ENCODE measurements around the gene TTL. TPM values are rescaled to one million over a fixed set of nuclear protein-coding genes. Genes with fewer than 3 reads are reported as not detected.
"Not testable (repeated sequence)": the region's sequence is repeated elsewhere in the genome, so short reads cannot be mapped to it uniquely, and the experiment has no call there.

Gene TTL
- total RNA-seq, 1 donor from 2014 or later = 58.6 TPM

GRCh38 chr2:112529757-112530156, 47.8 kb downstream of the TTL start:
- H3K9me3 Mint-ChIP-seq = no peaks in the 10 kb centered on the region
- H3K4me1 Mint-ChIP-seq (ENCODE audit: unreplicated experiment) = no peaks in the 10 kb centered on the region
- H3K27me3 Mint-ChIP-seq = no peaks in the 10 kb centered on the region
- no peak overlapping the region for H3K27ac Mint-ChIP-seq
- DNase-seq (ENCODE audit: extremely low spot score, unreplicated experiment) = no peak
- peaks cover 28% of the 10 kb centered on the region for H3K36me3 Mint-ChIP-seq
- no peak overlapping the region for H3K4me3 Mint-ChIP-seq
- TF ChIP-seq CTCF (conservative IDR thresholded peaks at IDR 0.05) = no peak

- no peaks in the 10 kb centered on the region for H3K4me1 Mint-ChIP-seq (ENCODE audit: unreplicated experiment)
- no peak for DNase-seq (ENCODE audit: extremely low spot score, unreplicated experiment)
- no peak for TF ChIP-seq CTCF (conservative IDR thresholded peaks at IDR 0.05)
- no peak overlapping the region for H3K4me3 Mint-ChIP-seq
- H3K9me3 Mint-ChIP-seq = no peaks in the 10 kb centered on the region
- no peak overlapping the region for H3K27ac Mint-ChIP-seq
- no peaks in the 10 kb centered on the region for H3K27me3 Mint-ChIP-seq
- peaks cover 28% of the 10 kb centered on the region for H3K36me3 Mint-ChIP-seq
Observed at GRCh38 chr2:112530728-112531127, 48.8 kb downstream of the TTL start.

- no peaks in the 10 kb centered on the region for H3K9me3 Mint-ChIP-seq
- no peaks in the 10 kb centered on the region for H3K27me3 Mint-ChIP-seq
- H3K36me3 Mint-ChIP-seq = peaks cover 17% of the 10 kb centered on the region
- TF ChIP-seq CTCF (conservative IDR thresholded peaks at IDR 0.05) = no peak
- H3K27ac Mint-ChIP-seq = no peak overlapping the region
- DNase-seq (ENCODE audit: extremely low spot score, unreplicated experiment) = no peak
- H3K4me1 Mint-ChIP-seq (ENCODE audit: unreplicated experiment) = no peaks in the 10 kb centered on the region
- H3K4me3 Mint-ChIP-seq = no peak overlapping the region
Observed at GRCh38 chr2:112534826-112535225, 52.9 kb downstream of the TTL start.

GRCh38 chr2:112536665-112537064, 54.7 kb downstream of the TTL start:
- not testable (repeated sequence) for H3K27ac Mint-ChIP-seq; H3K27me3 Mint-ChIP-seq; H3K4me1 Mint-ChIP-seq (ENCODE audit: unreplicated experiment); H3K4me3 Mint-ChIP-seq; H3K9me3 Mint-ChIP-seq; DNase-seq (ENCODE audit: extremely low spot score, unreplicated experiment)
- peaks cover 11% of the 10 kb centered on the region for H3K36me3 Mint-ChIP-seq

- Mint-ChIP-seq H3K9me3 (no peaks in the 10 kb centered on the region), H3K4me3 (no peak overlapping the region), H3K27me3 (no peaks in the 10 kb centered on the region), H3K36me3 (no peaks in the 10 kb centered on the region), H3K4me1 (ENCODE audit: unreplicated experiment) (no peaks in the 10 kb centered on the region), H3K27ac (no peak overlapping the region)
- TF ChIP-seq CTCF (conservative IDR thresholded peaks at IDR 0.05) = no peak
- no peak for DNase-seq (ENCODE audit: extremely low spot score, unreplicated experiment)
Observed at GRCh38 chr2:112539306-112539705, 57.4 kb downstream of the TTL start.

- no peak overlapping the region for H3K27ac Mint-ChIP-seq
- H3K27me3 Mint-ChIP-seq = no peaks in the 10 kb centered on the region
- TF ChIP-seq CTCF (conservative IDR thresholded peaks at IDR 0.05) = no peak
- no peaks in the 10 kb centered on the region for H3K4me1 Mint-ChIP-seq (ENCODE audit: unreplicated experiment)
- H3K4me3 Mint-ChIP-seq = no peak overlapping the region
- no peaks in the 10 kb centered on the region for H3K36me3 Mint-ChIP-seq
- no peaks in the 10 kb centered on the region for H3K9me3 Mint-ChIP-seq
- DNase-seq (ENCODE audit: extremely low spot score, unreplicated experiment) = no peak
Observed at GRCh38 chr2:112540906-112541305, 59.0 kb downstream of the TTL start.
